ENCODE measurements around the gene SLC35F4.

GRCh38 chr14:57909626-57910025 is 43.7 kb upstream of the SLC35F4 start:
- no peak for TF ChIP-seq POLR2A (IDR thresholded peaks at IDR 0.05)
- TF ChIP-seq CTCF (IDR thresholded peaks at IDR 0.05), result no peak

Measured in adrenal gland (tissue), 5 donors.